Thyroid gland (tissue), 4 donors: Measurements from ENCODE around the gene BCL2. TPM values are rescaled to one million over a fixed set of nuclear protein-coding genes. Genes with fewer than 3 reads are reported as not detected.

Source experiments
- DNase-seq, 2 donors: peaks; one replicate each; pipeline ENCODE4 v3.0.0-alpha.2; 2019
- H3K27ac ChIP-seq, 3 donors: fragments of 200-600 bp; sonication (generic); 1 replicate in 2 of 3; 2 replicates in 1 of 3; pipeline ENCODE4 v1.5.1; 2016 to 2019; ENCODE audit warnings: mild to moderate bottlenecking in 1 of 3, moderate library complexity in 1 of 3
- H3K27me3 ChIP-seq: fragments of 200-600 bp; sonication (generic); one replicate; pipeline ENCODE4 v1.5.1; 2019
- H3K36me3 ChIP-seq, 2 donors: fragments of 200-600 bp; sonication (generic); one replicate each; pipeline ENCODE4 v1.5.1; 2016 to 2019
- H3K4me1 ChIP-seq, 2 donors: fragments of 200-600 bp; sonication (generic); one replicate each; pipeline ENCODE4 v1.5.1; 2017 to 2019
- H3K4me3 ChIP-seq, 3 donors: fragments of 200-600 bp; sonication (generic); replicated peaks in 1 of 3; 1 replicate in 2 of 3; 2 replicates in 1 of 3; pipeline ENCODE4 v1.5.1; 2016; ENCODE audit warnings: mild to moderate bottlenecking in 1 of 3
- H3K9me3 ChIP-seq: fragments of 200-600 bp; sonication (generic); one replicate; pipeline ENCODE4 v1.5.1; 2017
- CTCF ChIP-seq, 6 experiments: fragments of 200-600 bp in 3 of 6; fragments of 450-650 bp in 3 of 6; sonication (generic) in 3 of 6; IDR thresholded peaks; one replicate each; pipeline ENCODE4 v1.5.1; 2016 to 2019; ENCODE audit warnings: antibody characterized with exemption in 6 of 6, mild to moderate bottlenecking in 2 of 6, inconsistent platforms in 1 of 6, moderate library complexity in 1 of 6
- POLR2A ChIP-seq, 2 donors: fragments of 450-650 bp; IDR thresholded peaks; one replicate each; pipeline ENCODE4 v1.6.1; 2017; ENCODE audit warnings: antibody characterized with exemption in 2 of 2, mild to moderate bottlenecking in 2 of 2, moderate library complexity in 1 of 2
- WGBS, 2 donors: methylation state at CpG; one replicate each; pipeline ENCODE4 v1.1.5; 2017; 5-methylcytosine and 5-hydroxymethylcytosine counted together
- intact Hi-C: fragments of 100-400 bp; cut with DNase I; formaldehyde crosslinking; loops from one replicate; pipeline ENCODE4 v1.15.1; 2023
- total RNA-seq, 4 donors: library from RNA; depleted of rRNA; stranded (reverse); fragments of >200 nt; gene quantifications; one replicate each; pipeline ENCODE4 v1.2.3, GENCODE V29; 2016

The BCL2 gene
- total RNA-seq, 4 donors from 2014 or later, result 108 to 163 (median 115) TPM

- 34 to 41% methylated on average over 12 of the region's 12 CpGs for WGBS, 2 donors
- Histone ChIP-seq H3K27ac (peak overlapping the region; percentile 73 to 83 (median 78)), H3K27me3 (no peaks in the 10 kb centered on the region), H3K4me1 (peaks cover 68 to 76% of the 10 kb centered on the region in 2 donors), H3K9me3 (no peaks in the 10 kb centered on the region), H3K36me3 (no peaks in the 10 kb centered on the region), H3K4me3 (no peak overlapping the region)
- DNase-seq, result no peak
- TF ChIP-seq CTCF (IDR thresholded peaks at IDR 0.05) (peak in 2 of 6 experiments; percentile 15 to 26), POLR2A (IDR thresholded peaks at IDR 0.05) (no peak)
- intact Hi-C loops, result no loop called here
Measured at GRCh38 chr18:63262369-63263335, 56.9 kb downstream of the BCL2 start.

GRCh38 chr18:63261029-63261428 is 58.5 kb downstream of the BCL2 start:
- Histone ChIP-seq H3K9me3 (no peaks in the 10 kb centered on the region), H3K27me3 (no peaks in the 10 kb centered on the region), H3K4me3 (no peak overlapping the region), H3K4me1 (peaks cover 53 to 60% of the 10 kb centered on the region in 2 donors), H3K36me3 (no peaks in the 10 kb centered on the region), H3K27ac (peak overlapping the region; percentile 73 to 83 (median 78))
- no peak for DNase-seq
- intact Hi-C loops, result no loop called here
- TF ChIP-seq CTCF (IDR thresholded peaks at IDR 0.05), result no peak
- no peak for TF ChIP-seq POLR2A (IDR thresholded peaks at IDR 0.05)
- 66 to 71% methylated on average over 3 of the region's 3 CpGs for WGBS, 2 donors

- 77 to 82% methylated on average over 7 of the region's 7 CpGs for WGBS, 2 donors
- peak overlapping the region; percentile 73 to 83 (median 78) for H3K27ac ChIP-seq
- intact Hi-C loops, result no loop called here
Measured at GRCh38 chr18:63260380-63260754, 59.2 kb downstream of the BCL2 start.

GRCh38 chr18:63259567-63260379 is 59.8 kb downstream of the BCL2 start:
- H3K27me3 ChIP-seq, result no peaks in the 10 kb centered on the region
- peaks cover 48 to 55% of the 10 kb centered on the region in 2 donors for H3K4me1 ChIP-seq
- no peaks in the 10 kb centered on the region for H3K36me3 ChIP-seq
- intact Hi-C loops, result no loop called here
- 90 to 91% methylated on average over 10 of the region's 10 CpGs for WGBS, 2 donors
- no peak overlapping the region for H3K4me3 ChIP-seq
- no peak for DNase-seq
- TF ChIP-seq CTCF (IDR thresholded peaks at IDR 0.05) (no peak), POLR2A (IDR thresholded peaks at IDR 0.05) (no peak)
- peak overlapping the region; percentile 73 to 83 (median 78) for H3K27ac ChIP-seq
- no peaks in the 10 kb centered on the region for H3K9me3 ChIP-seq

More at GRCh38 chr18:63260380-63260754, 59.2 kb downstream of the BCL2 start:
- Histone ChIP-seq H3K4me3 (no peak overlapping the region), H3K27me3 (no peaks in the 10 kb centered on the region), H3K4me1 (peaks cover 48 to 55% of the 10 kb centered on the region in 2 donors), H3K9me3 (no peaks in the 10 kb centered on the region), H3K36me3 (no peaks in the 10 kb centered on the region)
- no peak for DNase-seq
- no peak for TF ChIP-seq POLR2A (IDR thresholded peaks at IDR 0.05)
- TF ChIP-seq CTCF (IDR thresholded peaks at IDR 0.05), result no peak
